ENCODE data around the gene DHX58. TPM values are rescaled to one million over a fixed set of nuclear protein-coding genes. Genes with fewer than 3 reads are reported as not detected.

The DHX58 gene
- total and polyA plus RNA-seq, 9 donors: 8.6 to 24.6 (median 19.3) TPM

DNA sequence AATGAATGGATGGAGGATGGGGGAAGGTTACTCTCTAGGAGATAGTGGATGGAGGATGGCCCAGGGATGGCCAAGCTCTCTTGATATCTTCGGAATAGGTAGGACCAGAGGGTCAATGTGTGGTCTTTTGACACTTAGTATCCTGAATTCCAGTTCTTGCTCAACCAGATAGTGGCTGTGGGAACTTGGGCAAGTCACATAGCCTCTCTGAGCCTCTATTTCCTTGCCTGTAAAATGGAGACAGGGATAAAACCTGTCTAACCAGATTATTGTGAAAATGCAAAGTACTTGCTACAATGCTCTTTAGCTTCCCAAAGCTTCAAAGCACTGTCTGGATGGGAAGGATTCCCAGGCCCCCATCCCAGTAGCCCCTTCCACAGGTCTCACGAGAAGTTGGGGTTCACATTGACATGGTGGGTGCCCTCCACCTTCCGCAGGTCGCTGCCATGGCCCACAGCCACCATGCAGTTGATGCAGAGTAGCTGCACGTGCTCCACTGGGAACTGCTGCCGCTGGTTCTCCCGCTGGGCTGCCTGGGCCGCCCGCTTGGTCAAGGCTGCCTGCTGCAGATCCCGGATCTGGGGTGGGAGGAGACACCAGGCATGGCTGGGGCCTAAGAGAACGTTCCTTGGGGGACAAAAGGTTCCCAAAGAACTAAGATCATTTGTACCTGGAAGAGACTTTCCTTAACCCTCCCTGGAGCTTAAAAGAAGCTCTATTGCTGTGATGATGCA lies 9.1 kb downstream of the DHX58 start:
- TF ChIP-seq CTCF (IDR thresholded peaks at IDR 0.05) (no peak), EP300 (IDR thresholded peaks at IDR 0.05) (no peak), POLR2A (IDR thresholded peaks at IDR 0.05) (no peak)
- Histone ChIP-seq H3K27me3 (no peaks in the 10 kb centered on the region), H3K4me3 (no peak overlapping the region), H3K4me1 (ENCODE audit: insufficient read depth) (peaks cover 3% of the 10 kb centered on the region), H3K9me3 (no peaks in the 10 kb centered on the region), H3K27ac (no peak overlapping the region), H3K36me3 (no peaks in the 10 kb centered on the region)
- no peak for DNase-seq
- WGBS, 3 donors: 72 to 81% (median 75%) methylated on average over 11 of the region's 11 CpGs
- intact Hi-C loops (cut with DNase I): loop anchor here in 2 of 4 donors (5.0 kb wide), 2 partner anchors 36 to 136 kb away; partner anchors contain the start of gene CNP (in 1 of the 2)

DNA sequence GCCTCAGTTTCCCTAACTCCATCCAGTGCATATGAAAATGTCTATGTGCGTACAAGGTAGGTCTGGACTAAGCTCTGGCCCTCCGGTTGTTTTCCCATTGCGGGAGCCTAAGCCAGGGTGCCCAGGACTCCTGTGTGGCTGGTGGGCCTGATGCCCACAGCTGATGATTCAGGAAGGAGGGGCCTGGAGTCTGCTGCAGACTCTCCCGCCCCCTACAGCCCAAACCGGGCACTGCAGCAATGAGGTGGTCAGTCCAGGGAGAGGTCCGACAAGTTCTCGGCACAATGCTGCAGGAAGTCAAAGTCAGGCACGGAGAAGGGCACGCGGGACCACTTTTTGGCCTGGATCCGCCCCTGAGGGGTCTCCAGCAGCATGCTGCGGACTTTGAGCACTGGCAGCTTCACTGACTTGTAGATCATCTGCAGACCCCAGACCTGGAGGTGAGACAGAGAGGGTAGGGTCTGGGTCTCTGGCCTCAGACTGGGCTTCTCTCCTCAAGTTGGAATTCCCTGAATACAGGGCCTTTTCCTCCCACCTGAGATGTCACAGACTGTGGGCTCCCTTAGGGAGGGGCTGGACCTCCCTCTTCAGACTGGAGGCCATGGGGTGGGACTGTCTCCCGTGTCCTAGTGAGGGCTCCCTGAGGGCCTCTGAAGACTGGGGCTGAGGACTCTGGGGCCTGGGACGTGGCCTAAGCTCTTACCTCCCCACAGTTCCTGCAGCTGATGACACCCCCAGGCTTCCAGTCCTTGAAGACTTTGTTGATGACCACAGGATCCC lies 10.8 kb downstream of the DHX58 start:
- no peaks in the 10 kb centered on the region for H3K36me3 ChIP-seq
- H3K4me3 ChIP-seq: no peak overlapping the region
- no peak overlapping the region for H3K27ac ChIP-seq
- H3K4me1 ChIP-seq (ENCODE audit: insufficient read depth): peaks cover 3% of the 10 kb centered on the region
- TF ChIP-seq CTCF (IDR thresholded peaks at IDR 0.05) (peak; percentile 42 to 60 (median 54)), POLR2A (IDR thresholded peaks at IDR 0.05) (no peak)
- intact Hi-C loops (cut with DNase I): loop anchor here in 2 of 4 donors (5.0 kb wide), 2 partner anchors 34 to 134 kb away; partner anchors contain the start of gene CNP (in 1 of the 2)
- 40 to 45% (median 43%) methylated on average over 14 of the region's 14 CpGs for WGBS, 3 donors
- DNase-seq: peak; percentile 52 to 84 (median 78)
- no peaks in the 10 kb centered on the region for H3K27me3 ChIP-seq
- no peaks in the 10 kb centered on the region for H3K9me3 ChIP-seq

GRCh38 chr17:42098730-42099399 lies 13.6 kb downstream of the DHX58 start:
- 21 to 33% (median 27%) methylated on average over 14 of the region's 14 CpGs for WGBS, 3 donors
- Histone ChIP-seq H3K27ac (peak overlapping the region in 1 of 2 donors; percentile 76), H3K27me3 (no peaks in the 10 kb centered on the region), H3K4me1 (ENCODE audit: insufficient read depth) (peaks cover 3% of the 10 kb centered on the region), H3K9me3 (no peaks in the 10 kb centered on the region), H3K36me3 (no peaks in the 10 kb centered on the region), H3K4me3 (no peak overlapping the region)
- intact Hi-C loops (cut with DNase I): no loop called here
- TF ChIP-seq CTCF (IDR thresholded peaks at IDR 0.05): no peak
- TF ChIP-seq EP300 (IDR thresholded peaks at IDR 0.05): no peak
- no peak for TF ChIP-seq POLR2A (IDR thresholded peaks at IDR 0.05)
- peak in 4 of 5 donors; percentile 51 to 66 (median 58) for DNase-seq
